Measurements from ENCODE around the gene CACNB2.

DNA sequence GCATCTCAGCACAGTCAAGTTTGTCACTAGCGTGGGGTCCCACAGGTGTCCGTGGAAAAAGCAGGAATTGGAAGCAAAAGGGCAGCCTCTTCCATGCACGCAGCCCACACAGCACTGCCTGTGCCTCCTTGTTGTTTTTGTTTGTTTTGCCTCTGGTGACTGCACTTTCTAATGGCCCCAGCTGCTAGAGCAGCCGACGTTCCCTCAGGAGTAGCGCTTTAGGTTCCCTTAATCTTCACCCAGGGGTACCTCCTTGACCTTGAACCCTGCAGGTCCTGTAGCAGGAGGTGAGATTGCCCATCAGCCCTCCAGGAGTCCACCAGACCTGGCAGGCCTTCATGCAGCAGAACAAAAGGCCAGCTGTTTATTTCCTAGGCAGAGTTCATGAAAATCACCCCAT lies 210.1 kb downstream of the CACNB2 start:
- TF ChIP-seq POLR2A (IDR thresholded peaks at IDR 0.05; ENCODE audit: low read length), result no peak
- TF ChIP-seq GATA1 (IDR thresholded peaks at IDR 0.05; ENCODE audit: low read depth, low read length), result no peak
